DOHH2 (cell line): ENCODE results near the gene APBA2.
A peak's percentile ranks its signal among the peaks of the same experiment; 100 is the strongest.

Experiments
- H3F3A ChIP-seq: fragments of 200-600 bp; sonication (generic), shearing (Covaris generic); 2 replicates; pipeline ENCODE4 v1.6.0; 2016; ENCODE audit warnings: antibody characterized with exemption, mild to moderate bottlenecking; ENCODE audit not compliant: control insufficient read depth, insufficient read depth
- H3K27ac ChIP-seq: fragments of 200-600 bp; sonication (generic); 2 replicates; pipeline ENCODE4 v1.5.1; 2014; ENCODE audit warnings: low read depth, mild to moderate bottlenecking, low read length, moderate library complexity
- H3K27me3 ChIP-seq: fragments of 200-600 bp; sonication (generic); 2 replicates; pipeline ENCODE4 v1.6.1; 2014; ENCODE audit warnings: mild to moderate bottlenecking, low read length, mixed read lengths; ENCODE audit not compliant: control insufficient read depth
- H3K36me3 ChIP-seq: fragments of 200-600 bp; sonication (generic); 2 replicates; pipeline ENCODE4 v1.6.1; 2014; ENCODE audit warnings: mild to moderate bottlenecking, low read length, moderate library complexity, mixed read lengths; ENCODE audit not compliant: control insufficient read depth
- H3K4me1 ChIP-seq: fragments of 200-600 bp; sonication (generic); 2 replicates; pipeline ENCODE4 v1.6.1; 2014; ENCODE audit warnings: mild to moderate bottlenecking, low read length, mixed read lengths; ENCODE audit not compliant: control insufficient read depth
- H3K4me2 ChIP-seq: fragments of 200-600 bp; sonication (generic); 2 replicates; pipeline ENCODE4 v1.6.0; 2014; ENCODE audit warnings: mild to moderate bottlenecking, low read length, moderate library complexity
- H3K4me3 ChIP-seq: fragments of 200-600 bp; sonication (generic); 2 replicates; pipeline ENCODE4 v1.5.1; 2014; ENCODE audit warnings: mild to moderate bottlenecking, low read length, mixed read lengths
- H3K79me2 ChIP-seq: fragments of 200-600 bp; sonication (generic); 2 replicates; pipeline ENCODE4 v1.6.1; 2014; ENCODE audit warnings: mild to moderate bottlenecking, low read length, mixed read lengths; ENCODE audit not compliant: control insufficient read depth
- H3K9me2 ChIP-seq: fragments of 200-600 bp; sonication (generic); replicated peaks from 2 replicates; pipeline ENCODE4 v1.6.1; 2014; ENCODE audit warnings: mild to moderate bottlenecking, low read length, mixed read lengths; ENCODE audit not compliant: control insufficient read depth
- H3K9me3 ChIP-seq: fragments of 200-600 bp; sonication (generic); 2 replicates; pipeline ENCODE4 v1.6.1; 2014; ENCODE audit warnings: antibody characterized with exemption, low read length, mixed read lengths; ENCODE audit not compliant: control insufficient read depth, insufficient read depth
- H4K20me1 ChIP-seq: fragments of 200-600 bp; sonication (generic); 2 replicates; pipeline ENCODE4 v1.6.0; 2014; ENCODE audit warnings: low read depth, mild to moderate bottlenecking, antibody characterized with exemption, low read length, moderate library complexity; ENCODE audit not compliant: control insufficient read depth, insufficient read depth
- EZH2phosphoT487 ChIP-seq: fragments of 200-600 bp; sonication (generic); IDR thresholded peaks from 2 replicates; pipeline ENCODE4 v1.6.1; 2017; ENCODE audit warnings: borderline replicate concordance, mild to moderate bottlenecking, antibody characterized with exemption, low read length, moderate library complexity, mixed read lengths
- TF ChIP-seq, protein P1 (sequence below): fragments of 200-600 bp; sonication (generic); IDR thresholded peaks from one replicate; pipeline ENCODE4 v1.5.1; 2014; ENCODE audit warnings: antibody characterized with exemption, mild to moderate bottlenecking, low read depth, low read length; ENCODE audit not compliant: poor library complexity, severe bottlenecking

The APBA2 gene

DNA sequence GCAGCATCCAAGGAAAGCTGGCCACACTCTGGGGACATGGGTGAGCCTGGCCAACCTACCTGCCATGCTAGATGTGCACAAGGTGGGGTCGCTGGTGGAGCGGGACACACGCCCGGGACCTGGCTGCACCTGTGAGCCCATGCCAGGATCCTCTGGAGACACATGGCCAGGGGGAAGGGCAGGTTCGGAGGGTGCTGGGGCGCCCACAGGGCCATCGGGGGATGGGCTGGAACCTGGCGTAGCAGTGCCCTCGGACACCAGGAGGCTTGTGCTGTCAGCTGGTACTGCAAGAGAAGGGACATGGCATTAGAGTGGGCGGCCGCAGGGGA is 240.4 kb downstream of the APBA2 start:
- H3K36me3 ChIP-seq, result no peaks in the 10 kb centered on the region
- no peak overlapping the region for H3K4me3 ChIP-seq
- H3F3A ChIP-seq, result no peaks in the 10 kb centered on the region
- no peak overlapping the region for H3K4me2 ChIP-seq
- H3K4me1 ChIP-seq, result no peaks in the 10 kb centered on the region
- no peaks in the 10 kb centered on the region for H3K9me3 ChIP-seq
- no peak for TF ChIP-seq EZH2phosphoT487
- no peak overlapping the region for H3K27ac ChIP-seq
- H3K27me3 ChIP-seq, result no peaks in the 10 kb centered on the region
- no peaks in the 10 kb centered on the region for H4K20me1 ChIP-seq
- no peaks in the 10 kb centered on the region for H3K9me2 ChIP-seq
- H3K79me2 ChIP-seq, result no peaks in the 10 kb centered on the region

DNA sequence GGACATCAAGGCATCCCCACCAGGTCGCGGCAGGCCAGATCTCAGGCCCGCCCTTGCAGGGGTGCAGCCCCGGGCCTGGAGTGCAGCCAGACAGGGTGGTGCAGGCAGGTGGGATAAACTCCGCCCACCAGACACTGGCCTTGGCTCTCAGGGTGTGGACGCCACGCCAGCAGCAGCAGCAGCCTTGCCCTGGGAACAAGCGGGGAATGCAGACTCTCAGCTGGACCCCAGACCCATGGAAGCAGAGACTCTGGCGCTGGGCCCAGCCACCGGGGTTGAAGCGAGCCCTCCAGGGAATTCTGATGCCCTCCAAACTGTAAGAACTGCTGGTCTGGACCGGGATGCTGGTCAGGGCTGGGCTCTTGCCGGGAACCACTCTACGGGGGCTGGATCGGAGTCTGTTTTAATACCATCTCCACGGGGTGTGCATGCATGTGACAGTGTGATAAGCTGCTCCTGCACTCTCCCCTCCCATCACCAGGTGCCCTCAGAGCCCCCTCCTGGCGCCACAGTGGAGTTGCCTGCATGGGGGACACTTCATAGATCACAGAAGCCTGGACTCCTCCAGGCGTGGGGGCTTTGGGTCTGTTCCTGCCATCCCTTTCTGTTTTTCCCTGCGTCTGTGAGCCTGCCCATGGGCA is 241.2 kb downstream of the APBA2 start:
- Histone ChIP-seq H3K4me2 (no peak overlapping the region), H4K20me1 (no peaks in the 10 kb centered on the region), H3K79me2 (no peaks in the 10 kb centered on the region), H3K27ac (no peak overlapping the region), H3K9me2 (no peaks in the 10 kb centered on the region), H3K36me3 (no peaks in the 10 kb centered on the region), H3K4me1 (no peaks in the 10 kb centered on the region), H3F3A (no peaks in the 10 kb centered on the region), H3K27me3 (no peaks in the 10 kb centered on the region), H3K9me3 (no peaks in the 10 kb centered on the region), H3K4me3 (no peak overlapping the region)
- TF ChIP-seq, protein P1, sequence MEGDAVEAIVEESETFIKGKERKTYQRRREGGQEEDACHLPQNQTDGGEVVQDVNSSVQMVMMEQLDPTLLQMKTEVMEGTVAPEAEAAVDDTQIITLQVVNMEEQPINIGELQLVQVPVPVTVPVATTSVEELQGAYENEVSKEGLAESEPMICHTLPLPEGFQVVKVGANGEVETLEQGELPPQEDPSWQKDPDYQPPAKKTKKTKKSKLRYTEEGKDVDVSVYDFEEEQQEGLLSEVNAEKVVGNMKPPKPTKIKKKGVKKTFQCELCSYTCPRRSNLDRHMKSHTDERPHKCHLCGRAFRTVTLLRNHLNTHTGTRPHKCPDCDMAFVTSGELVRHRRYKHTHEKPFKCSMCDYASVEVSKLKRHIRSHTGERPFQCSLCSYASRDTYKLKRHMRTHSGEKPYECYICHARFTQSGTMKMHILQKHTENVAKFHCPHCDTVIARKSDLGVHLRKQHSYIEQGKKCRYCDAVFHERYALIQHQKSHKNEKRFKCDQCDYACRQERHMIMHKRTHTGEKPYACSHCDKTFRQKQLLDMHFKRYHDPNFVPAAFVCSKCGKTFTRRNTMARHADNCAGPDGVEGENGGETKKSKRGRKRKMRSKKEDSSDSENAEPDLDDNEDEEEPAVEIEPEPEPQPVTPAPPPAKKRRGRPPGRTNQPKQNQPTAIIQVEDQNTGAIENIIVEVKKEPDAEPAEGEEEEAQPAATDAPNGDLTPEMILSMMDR, result peak; percentile 21
- TF ChIP-seq EZH2phosphoT487, result no peak

DNA sequence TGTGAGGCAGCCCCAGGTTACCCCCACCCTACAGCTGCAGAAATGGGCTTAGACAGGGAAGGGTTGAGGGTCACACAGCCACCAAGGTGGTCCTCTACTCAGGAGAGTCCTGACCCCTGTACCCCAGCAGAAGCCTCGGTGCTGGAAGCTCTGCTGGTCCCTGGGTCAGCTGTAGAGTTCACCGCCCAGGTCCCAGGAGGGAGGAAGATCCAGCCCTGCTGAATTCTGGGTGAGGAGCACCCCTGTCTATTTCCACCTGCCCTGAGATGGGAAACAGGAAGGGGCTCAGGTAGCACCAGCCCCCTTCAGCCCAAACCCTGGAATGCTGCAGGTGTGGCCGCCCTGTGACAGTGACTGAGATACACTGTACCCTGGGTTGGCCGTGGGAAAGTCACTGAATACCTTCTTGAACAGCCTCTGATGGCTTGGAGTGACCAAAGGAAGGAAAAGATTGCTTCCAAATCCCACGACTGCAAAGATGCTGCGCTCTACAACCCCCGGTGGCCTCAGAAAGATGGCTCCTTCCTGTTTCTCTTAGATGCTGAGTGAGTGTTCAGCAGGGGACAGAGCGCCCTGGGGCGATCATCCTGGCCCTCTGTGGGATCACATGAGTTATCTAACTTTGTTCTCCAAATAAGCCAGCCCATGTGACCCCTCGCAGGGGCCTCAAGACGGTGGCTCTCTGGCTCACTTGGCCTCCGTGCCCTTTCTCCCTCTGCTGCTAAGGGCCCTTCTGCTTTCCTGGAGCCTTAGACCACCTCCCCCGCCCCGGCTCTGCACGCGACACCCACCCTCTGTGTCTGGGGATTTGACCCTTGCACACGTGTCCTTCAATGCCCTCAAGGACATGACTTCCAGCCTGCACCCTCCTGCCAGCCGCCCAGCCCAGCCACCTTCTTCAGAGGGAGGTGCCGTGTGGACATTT is 242.0 kb downstream of the APBA2 start:
- TF ChIP-seq, protein P1, result no peak
- TF ChIP-seq EZH2phosphoT487, result no peak
- Histone ChIP-seq H3K9me2 (no peaks in the 10 kb centered on the region), H3K9me3 (no peaks in the 10 kb centered on the region), H3F3A (no peaks in the 10 kb centered on the region), H4K20me1 (no peaks in the 10 kb centered on the region), H3K36me3 (no peaks in the 10 kb centered on the region), H3K27ac (no peak overlapping the region), H3K27me3 (no peaks in the 10 kb centered on the region), H3K79me2 (no peaks in the 10 kb centered on the region), H3K4me2 (no peak overlapping the region), H3K4me3 (no peak overlapping the region), H3K4me1 (no peaks in the 10 kb centered on the region)

DNA sequence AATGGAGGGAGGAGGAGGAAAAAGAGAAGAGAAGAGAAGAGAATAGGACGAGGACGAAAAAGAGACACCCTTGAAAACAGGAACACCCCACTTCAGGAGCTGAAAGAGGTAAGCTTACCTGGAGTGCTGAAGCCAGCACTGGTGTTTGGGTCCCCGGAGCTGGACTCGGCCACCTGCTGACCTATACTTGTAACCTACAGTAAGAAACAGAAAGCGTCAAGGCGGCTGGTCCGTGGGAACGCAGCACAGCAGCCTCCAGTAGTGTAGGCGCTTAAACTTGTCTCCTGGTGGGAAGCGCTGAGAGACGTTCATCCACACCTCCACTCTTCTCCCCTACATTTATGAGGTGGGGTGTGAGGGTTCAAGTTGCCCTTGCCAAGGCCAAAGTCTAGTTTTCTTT is 242.9 kb downstream of the APBA2 start:
- no peaks in the 10 kb centered on the region for H3K9me3 ChIP-seq
- no peak overlapping the region for H3K4me2 ChIP-seq
- no peaks in the 10 kb centered on the region for H3F3A ChIP-seq
- no peaks in the 10 kb centered on the region for H3K27me3 ChIP-seq
- no peaks in the 10 kb centered on the region for H3K79me2 ChIP-seq
- H3K9me2 ChIP-seq, result no peaks in the 10 kb centered on the region
- no peaks in the 10 kb centered on the region for H3K36me3 ChIP-seq
- no peak for TF ChIP-seq EZH2phosphoT487
- TF ChIP-seq, protein P1, result no peak
- H3K27ac ChIP-seq, result no peak overlapping the region
- H3K4me1 ChIP-seq, result no peaks in the 10 kb centered on the region
- no peak overlapping the region for H3K4me3 ChIP-seq
- H4K20me1 ChIP-seq, result no peaks in the 10 kb centered on the region
